Measurements from ENCODE around the gene BRD2. TPM values are rescaled to one million over a fixed set of nuclear protein-coding genes. Genes with fewer than 3 reads are reported as not detected.

BRD2 gene
- total and polyA plus RNA-seq, 9 of the 15 experiments (the other 6 are each of a cell fraction or from before 2014, with no cell fraction given): 19.0 to 252 (median 181) TPM

DNA sequence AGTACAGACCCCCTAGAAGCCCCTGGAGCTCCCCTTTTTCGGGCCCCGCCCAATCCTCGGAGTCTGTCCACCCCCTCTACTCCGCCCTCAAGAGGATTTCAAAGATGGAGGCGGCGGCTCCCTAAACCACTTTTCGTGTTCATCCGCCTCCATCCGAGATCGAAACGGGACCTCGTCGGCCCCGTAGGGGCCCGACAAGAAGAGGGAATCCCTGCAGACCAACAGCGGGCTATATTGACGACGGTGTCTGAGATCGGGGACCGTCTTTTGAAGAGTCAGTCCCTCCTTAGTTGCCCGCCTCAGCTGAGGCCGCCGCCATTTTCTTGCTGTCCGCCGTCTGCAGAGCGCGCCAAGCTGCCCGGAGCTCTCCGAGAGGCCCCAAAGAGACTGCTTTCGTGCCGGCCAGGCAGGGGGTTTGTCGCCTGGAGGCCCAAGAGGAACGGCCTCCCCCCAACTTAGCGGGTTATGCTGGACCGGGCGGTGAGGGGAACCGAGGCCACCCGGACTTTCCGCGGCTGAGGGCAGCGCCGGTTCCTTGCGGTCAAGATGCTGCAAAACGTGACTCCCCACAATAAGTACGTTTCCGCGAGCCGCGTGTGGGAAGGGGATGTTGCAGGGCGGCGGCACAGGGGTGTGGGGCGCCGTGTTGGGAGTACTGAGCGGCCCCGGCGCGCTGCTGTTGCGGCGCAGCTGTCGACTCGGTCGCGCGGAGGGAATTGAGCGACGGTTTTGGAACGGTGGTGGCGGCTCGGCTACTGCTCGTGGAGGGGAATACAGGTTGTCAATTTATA lies 4.2 kb downstream of the BRD2 start (continued):
- TF ChIP-seq, protein P1, sequence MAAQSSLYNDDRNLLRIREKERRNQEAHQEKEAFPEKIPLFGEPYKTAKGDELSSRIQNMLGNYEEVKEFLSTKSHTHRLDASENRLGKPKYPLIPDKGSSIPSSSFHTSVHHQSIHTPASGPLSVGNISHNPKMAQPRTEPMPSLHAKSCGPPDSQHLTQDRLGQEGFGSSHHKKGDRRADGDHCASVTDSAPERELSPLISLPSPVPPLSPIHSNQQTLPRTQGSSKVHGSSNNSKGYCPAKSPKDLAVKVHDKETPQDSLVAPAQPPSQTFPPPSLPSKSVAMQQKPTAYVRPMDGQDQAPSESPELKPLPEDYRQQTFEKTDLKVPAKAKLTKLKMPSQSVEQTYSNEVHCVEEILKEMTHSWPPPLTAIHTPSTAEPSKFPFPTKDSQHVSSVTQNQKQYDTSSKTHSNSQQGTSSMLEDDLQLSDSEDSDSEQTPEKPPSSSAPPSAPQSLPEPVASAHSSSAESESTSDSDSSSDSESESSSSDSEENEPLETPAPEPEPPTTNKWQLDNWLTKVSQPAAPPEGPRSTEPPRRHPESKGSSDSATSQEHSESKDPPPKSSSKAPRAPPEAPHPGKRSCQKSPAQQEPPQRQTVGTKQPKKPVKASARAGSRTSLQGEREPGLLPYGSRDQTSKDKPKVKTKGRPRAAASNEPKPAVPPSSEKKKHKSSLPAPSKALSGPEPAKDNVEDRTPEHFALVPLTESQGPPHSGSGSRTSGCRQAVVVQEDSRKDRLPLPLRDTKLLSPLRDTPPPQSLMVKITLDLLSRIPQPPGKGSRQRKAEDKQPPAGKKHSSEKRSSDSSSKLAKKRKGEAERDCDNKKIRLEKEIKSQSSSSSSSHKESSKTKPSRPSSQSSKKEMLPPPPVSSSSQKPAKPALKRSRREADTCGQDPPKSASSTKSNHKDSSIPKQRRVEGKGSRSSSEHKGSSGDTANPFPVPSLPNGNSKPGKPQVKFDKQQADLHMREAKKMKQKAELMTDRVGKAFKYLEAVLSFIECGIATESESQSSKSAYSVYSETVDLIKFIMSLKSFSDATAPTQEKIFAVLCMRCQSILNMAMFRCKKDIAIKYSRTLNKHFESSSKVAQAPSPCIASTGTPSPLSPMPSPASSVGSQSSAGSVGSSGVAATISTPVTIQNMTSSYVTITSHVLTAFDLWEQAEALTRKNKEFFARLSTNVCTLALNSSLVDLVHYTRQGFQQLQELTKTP (IDR thresholded peaks at IDR 0.05; ENCODE audit: low read depth in 1 of 2, partially characterized antibody in 2 of 2): peak in 1 of 2 experiments; percentile 68
- TF ChIP-seq, protein P2, sequence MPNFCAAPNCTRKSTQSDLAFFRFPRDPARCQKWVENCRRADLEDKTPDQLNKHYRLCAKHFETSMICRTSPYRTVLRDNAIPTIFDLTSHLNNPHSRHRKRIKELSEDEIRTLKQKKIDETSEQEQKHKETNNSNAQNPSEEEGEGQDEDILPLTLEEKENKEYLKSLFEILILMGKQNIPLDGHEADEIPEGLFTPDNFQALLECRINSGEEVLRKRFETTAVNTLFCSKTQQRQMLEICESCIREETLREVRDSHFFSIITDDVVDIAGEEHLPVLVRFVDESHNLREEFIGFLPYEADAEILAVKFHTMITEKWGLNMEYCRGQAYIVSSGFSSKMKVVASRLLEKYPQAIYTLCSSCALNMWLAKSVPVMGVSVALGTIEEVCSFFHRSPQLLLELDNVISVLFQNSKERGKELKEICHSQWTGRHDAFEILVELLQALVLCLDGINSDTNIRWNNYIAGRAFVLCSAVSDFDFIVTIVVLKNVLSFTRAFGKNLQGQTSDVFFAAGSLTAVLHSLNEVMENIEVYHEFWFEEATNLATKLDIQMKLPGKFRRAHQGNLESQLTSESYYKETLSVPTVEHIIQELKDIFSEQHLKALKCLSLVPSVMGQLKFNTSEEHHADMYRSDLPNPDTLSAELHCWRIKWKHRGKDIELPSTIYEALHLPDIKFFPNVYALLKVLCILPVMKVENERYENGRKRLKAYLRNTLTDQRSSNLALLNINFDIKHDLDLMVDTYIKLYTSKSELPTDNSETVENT (CRISPR knock-in tag; IDR thresholded peaks at IDR 0.05): no peak; the same call in 1 of the 2 replicates
- TF ChIP-seq ZNF830 (CRISPR knock-in tag; IDR thresholded peaks at IDR 0.05) (peak; percentile 65; the same call in 1 of the 2 replicates), ELF1 (tag; IDR thresholded peaks at IDR 0.05) (no peak), HMGN3 (IDR thresholded peaks at IDR 0.05; ENCODE audit: borderline replicate concordance, extremely low read depth, insufficient read length, low read depth, low read length) (peak; percentile 25), GTF2A2 (tag; IDR thresholded peaks at IDR 0.05) (peak; percentile 89), TCFL5 (CRISPR knock-in tag; conservative IDR thresholded peaks at IDR 0.05) (0 out of 2 replicates have a peak, but pooled peaks have one; percentile 1), FOXK2 (conservative IDR thresholded peaks at IDR 0.05 in 1 of 2, IDR thresholded peaks at IDR 0.05 in 1 of 2; ENCODE audit: low read depth in 2 of 2) (no peak), RUNX1 (IDR thresholded peaks at IDR 0.05; ENCODE audit: low read depth) (0 out of 2 replicates have a peak, but pooled peaks have one; percentile 9), JUNB (CRISPR knock-in tag; conservative IDR thresholded peaks at IDR 0.05) (no peak), ZNF23 (CRISPR knock-in tag; IDR thresholded peaks at IDR 0.05) (no peak), THRAP3 (IDR thresholded peaks at IDR 0.05; ENCODE audit: borderline replicate concordance) (peak; percentile 97), CHD2 (IDR thresholded peaks at IDR 0.05; ENCODE audit: low read depth, low read length) (0 out of 2 replicates have a peak, but pooled peaks have one; percentile 16), ESRRA (IDR thresholded peaks at IDR 0.05; ENCODE audit: borderline replicate concordance, low read depth) (no peak; the same call in 1 of the 2 replicates), PHB2 (IDR thresholded peaks at IDR 0.05; ENCODE audit: low read depth) (no peak), MCM2 (IDR thresholded peaks at IDR 0.05; ENCODE audit: low read depth) (no peak)
- TF ChIP-seq, protein P3, sequence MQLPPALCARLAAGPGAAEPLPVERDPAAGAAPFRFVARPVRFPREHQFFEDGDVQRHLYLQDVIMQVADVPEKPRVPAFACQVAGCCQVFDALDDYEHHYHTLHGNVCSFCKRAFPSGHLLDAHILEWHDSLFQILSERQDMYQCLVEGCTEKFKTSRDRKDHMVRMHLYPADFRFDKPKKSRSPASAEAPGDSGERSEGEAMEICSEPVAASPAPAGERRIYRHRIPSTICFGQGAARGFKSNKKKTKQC (CRISPR knock-in tag; IDR thresholded peaks at IDR 0.05): peak; percentile 85; the same call in 1 of the 2 replicates
- TF ChIP-seq, protein P4, sequence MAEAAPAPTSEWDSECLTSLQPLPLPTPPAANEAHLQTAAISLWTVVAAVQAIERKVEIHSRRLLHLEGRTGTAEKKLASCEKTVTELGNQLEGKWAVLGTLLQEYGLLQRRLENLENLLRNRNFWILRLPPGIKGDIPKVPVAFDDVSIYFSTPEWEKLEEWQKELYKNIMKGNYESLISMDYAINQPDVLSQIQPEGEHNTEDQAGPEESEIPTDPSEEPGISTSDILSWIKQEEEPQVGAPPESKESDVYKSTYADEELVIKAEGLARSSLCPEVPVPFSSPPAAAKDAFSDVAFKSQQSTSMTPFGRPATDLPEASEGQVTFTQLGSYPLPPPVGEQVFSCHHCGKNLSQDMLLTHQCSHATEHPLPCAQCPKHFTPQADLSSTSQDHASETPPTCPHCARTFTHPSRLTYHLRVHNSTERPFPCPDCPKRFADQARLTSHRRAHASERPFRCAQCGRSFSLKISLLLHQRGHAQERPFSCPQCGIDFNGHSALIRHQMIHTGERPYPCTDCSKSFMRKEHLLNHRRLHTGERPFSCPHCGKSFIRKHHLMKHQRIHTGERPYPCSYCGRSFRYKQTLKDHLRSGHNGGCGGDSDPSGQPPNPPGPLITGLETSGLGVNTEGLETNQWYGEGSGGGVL (CRISPR knock-in tag; IDR thresholded peaks at IDR 0.05): no peak

Data from K562 (cell line).